ENCODE measurements around the gene PREX1.

DNA sequence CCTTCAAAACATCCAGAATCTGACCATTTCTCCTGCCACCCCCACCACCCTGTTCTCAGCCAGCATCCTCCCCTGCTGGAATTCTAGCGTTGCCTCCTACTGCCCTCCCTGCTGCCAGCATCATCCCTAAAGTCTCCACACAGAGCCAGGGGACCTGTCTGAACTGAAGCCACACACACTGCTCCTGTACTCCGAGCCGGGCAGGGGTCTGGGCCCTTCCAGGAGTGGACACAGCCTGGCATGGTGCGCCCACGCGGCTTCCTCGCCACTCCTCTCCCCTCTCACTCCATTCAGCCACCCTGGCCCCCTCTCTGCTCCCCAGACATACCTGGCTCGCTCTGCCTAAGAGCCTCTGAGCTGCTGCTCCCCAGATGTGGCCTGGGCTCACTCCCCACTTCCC is 155.5 kb downstream of the PREX1 start:
- no peak for TF ChIP-seq POLR2AphosphoS5 (IDR thresholded peaks at IDR 0.05; ENCODE audit: low read depth)
- TF ChIP-seq, protein P1, sequence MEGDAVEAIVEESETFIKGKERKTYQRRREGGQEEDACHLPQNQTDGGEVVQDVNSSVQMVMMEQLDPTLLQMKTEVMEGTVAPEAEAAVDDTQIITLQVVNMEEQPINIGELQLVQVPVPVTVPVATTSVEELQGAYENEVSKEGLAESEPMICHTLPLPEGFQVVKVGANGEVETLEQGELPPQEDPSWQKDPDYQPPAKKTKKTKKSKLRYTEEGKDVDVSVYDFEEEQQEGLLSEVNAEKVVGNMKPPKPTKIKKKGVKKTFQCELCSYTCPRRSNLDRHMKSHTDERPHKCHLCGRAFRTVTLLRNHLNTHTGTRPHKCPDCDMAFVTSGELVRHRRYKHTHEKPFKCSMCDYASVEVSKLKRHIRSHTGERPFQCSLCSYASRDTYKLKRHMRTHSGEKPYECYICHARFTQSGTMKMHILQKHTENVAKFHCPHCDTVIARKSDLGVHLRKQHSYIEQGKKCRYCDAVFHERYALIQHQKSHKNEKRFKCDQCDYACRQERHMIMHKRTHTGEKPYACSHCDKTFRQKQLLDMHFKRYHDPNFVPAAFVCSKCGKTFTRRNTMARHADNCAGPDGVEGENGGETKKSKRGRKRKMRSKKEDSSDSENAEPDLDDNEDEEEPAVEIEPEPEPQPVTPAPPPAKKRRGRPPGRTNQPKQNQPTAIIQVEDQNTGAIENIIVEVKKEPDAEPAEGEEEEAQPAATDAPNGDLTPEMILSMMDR (IDR thresholded peaks at IDR 0.05; ENCODE audit: insufficient read depth, low read length) = no peak
- TF ChIP-seq, protein P2, sequence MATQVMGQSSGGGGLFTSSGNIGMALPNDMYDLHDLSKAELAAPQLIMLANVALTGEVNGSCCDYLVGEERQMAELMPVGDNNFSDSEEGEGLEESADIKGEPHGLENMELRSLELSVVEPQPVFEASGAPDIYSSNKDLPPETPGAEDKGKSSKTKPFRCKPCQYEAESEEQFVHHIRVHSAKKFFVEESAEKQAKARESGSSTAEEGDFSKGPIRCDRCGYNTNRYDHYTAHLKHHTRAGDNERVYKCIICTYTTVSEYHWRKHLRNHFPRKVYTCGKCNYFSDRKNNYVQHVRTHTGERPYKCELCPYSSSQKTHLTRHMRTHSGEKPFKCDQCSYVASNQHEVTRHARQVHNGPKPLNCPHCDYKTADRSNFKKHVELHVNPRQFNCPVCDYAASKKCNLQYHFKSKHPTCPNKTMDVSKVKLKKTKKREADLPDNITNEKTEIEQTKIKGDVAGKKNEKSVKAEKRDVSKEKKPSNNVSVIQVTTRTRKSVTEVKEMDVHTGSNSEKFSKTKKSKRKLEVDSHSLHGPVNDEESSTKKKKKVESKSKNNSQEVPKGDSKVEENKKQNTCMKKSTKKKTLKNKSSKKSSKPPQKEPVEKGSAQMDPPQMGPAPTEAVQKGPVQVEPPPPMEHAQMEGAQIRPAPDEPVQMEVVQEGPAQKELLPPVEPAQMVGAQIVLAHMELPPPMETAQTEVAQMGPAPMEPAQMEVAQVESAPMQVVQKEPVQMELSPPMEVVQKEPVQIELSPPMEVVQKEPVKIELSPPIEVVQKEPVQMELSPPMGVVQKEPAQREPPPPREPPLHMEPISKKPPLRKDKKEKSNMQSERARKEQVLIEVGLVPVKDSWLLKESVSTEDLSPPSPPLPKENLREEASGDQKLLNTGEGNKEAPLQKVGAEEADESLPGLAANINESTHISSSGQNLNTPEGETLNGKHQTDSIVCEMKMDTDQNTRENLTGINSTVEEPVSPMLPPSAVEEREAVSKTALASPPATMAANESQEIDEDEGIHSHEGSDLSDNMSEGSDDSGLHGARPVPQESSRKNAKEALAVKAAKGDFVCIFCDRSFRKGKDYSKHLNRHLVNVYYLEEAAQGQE (IDR thresholded peaks at IDR 0.05; ENCODE audit: insufficient replicate concordance, low read depth) = no peak
- TF ChIP-seq GABPA (IDR thresholded peaks at IDR 0.05; ENCODE audit: low read depth) = no peak
- TF ChIP-seq SPI1 (IDR thresholded peaks at IDR 0.05; ENCODE audit: borderline replicate concordance, low read depth) = no peak

All from HL-60 (cell line).